ENCODE measurements around the gene GPC6.

Gene GPC6

DNA sequence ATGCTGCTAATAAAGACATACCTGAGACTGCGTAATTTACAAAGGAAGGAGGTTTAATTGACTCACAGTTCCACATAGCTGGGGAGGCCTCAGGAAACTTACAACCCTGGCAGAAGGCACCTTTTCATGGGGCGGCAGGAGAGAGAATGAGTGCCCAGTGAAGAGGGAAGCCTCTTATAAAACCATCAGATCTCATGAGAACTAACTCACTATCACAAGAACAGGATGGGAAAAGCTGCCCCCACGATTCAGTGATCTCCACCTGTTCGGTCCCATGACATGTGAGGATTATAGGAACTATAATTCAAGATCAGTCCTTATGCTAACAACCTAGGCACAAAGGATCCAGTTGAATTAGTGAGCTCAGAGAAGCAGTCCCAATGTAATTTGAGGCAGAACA lies 59.4 kb downstream of the GPC6 start:
- Histone ChIP-seq H4K5ac (ENCODE audit: low read length) (no peak overlapping the region), H3K36me3 (ENCODE audit: control insufficient read depth, insufficient read depth, low read length) (no peaks in the 10 kb centered on the region), H3K23ac (ENCODE audit: low read length) (no peak overlapping the region), H3K4me1 (ENCODE audit: control insufficient read depth, low read depth, low read length) (peaks cover 5% of the 10 kb centered on the region), H2AK5ac (ENCODE audit: low read length) (no peak overlapping the region), H3K18ac (ENCODE audit: low read length) (no peak overlapping the region), H3K4me2 (ENCODE audit: low read length) (no peak overlapping the region), H3K4me3 (ENCODE audit: low read length) (no peak overlapping the region), H3K56ac (ENCODE audit: low read length) (no peak overlapping the region), H4K8ac (ENCODE audit: low read depth, low read length) (no peak overlapping the region), H2BK5ac (ENCODE audit: low read length) (no peak overlapping the region), H3K27ac (ENCODE audit: low read depth, low read length) (no peak overlapping the region), H3K27me3 (ENCODE audit: insufficient read depth, low read length, poor library complexity) (no peaks in the 10 kb centered on the region), H2BK120ac (ENCODE audit: low read depth, low read length) (no peak overlapping the region), H2BK15ac (replicated peaks; ENCODE audit: low read depth) (no peak overlapping the region), H3K79me1 (ENCODE audit: low read length) (peaks cover 2% of the 10 kb centered on the region), H3K9ac (ENCODE audit: low read length) (no peak overlapping the region), H3K79me2 (ENCODE audit: control insufficient read depth, insufficient read depth, low read length) (peaks cover 1% of the 10 kb centered on the region), H3K4ac (ENCODE audit: low read depth, low read length) (no peak overlapping the region)
- no peak for DNase-seq
- no CpG with 5 or more reads among the region's 4 CpGs for WGBS (ENCODE audit: extremely low coverage, insufficient coverage, low lambda C conversion rate)

DNA sequence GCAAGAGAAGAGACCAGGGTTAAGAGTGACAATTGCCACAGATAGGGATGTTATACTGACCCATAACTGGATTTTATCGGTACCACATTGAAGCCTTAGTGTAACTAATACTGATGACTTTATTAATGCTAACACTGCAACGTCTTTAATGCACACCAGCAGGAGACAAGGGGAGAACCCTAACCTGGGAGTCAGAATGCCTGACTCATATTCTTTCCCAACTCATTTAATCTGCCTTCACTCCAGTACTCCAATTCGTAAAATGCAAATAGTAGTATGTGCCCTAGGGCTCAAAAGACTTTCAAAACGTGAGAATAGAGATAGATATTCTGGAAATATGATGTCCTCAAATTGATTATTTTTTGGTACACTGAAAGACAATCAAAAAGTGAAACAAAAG lies 62.4 kb downstream of the GPC6 start:
- Histone ChIP-seq H3K4me2 (ENCODE audit: low read length) (no peak overlapping the region), H3K23ac (ENCODE audit: low read length) (no peak overlapping the region), H2BK5ac (ENCODE audit: low read length) (no peak overlapping the region), H2BK15ac (replicated peaks; ENCODE audit: low read depth) (no peak overlapping the region), H3K27me3 (ENCODE audit: insufficient read depth, low read length, poor library complexity) (no peaks in the 10 kb centered on the region), H3K4me1 (ENCODE audit: control insufficient read depth, low read depth, low read length) (peaks cover 5% of the 10 kb centered on the region), H3K9ac (ENCODE audit: low read length) (no peak overlapping the region), H3K56ac (ENCODE audit: low read length) (no peak overlapping the region), H4K8ac (ENCODE audit: low read depth, low read length) (no peak overlapping the region), H3K18ac (ENCODE audit: low read length) (no peak overlapping the region), H3K4me3 (ENCODE audit: low read length) (no peak overlapping the region), H3K27ac (ENCODE audit: low read depth, low read length) (no peak overlapping the region), H3K4ac (ENCODE audit: low read depth, low read length) (no peak overlapping the region), H2AK5ac (ENCODE audit: low read length) (no peak overlapping the region), H3K79me2 (ENCODE audit: control insufficient read depth, insufficient read depth, low read length) (no peaks in the 10 kb centered on the region), H2BK120ac (ENCODE audit: low read depth, low read length) (no peak overlapping the region), H3K79me1 (ENCODE audit: low read length) (no peaks in the 10 kb centered on the region), H3K36me3 (ENCODE audit: control insufficient read depth, insufficient read depth, low read length) (no peaks in the 10 kb centered on the region), H4K5ac (ENCODE audit: low read length) (no peak overlapping the region)
- no CpG with 5 or more reads among the region's 4 CpGs for WGBS (ENCODE audit: extremely low coverage, insufficient coverage, low lambda C conversion rate)
- no peak for DNase-seq

DNA sequence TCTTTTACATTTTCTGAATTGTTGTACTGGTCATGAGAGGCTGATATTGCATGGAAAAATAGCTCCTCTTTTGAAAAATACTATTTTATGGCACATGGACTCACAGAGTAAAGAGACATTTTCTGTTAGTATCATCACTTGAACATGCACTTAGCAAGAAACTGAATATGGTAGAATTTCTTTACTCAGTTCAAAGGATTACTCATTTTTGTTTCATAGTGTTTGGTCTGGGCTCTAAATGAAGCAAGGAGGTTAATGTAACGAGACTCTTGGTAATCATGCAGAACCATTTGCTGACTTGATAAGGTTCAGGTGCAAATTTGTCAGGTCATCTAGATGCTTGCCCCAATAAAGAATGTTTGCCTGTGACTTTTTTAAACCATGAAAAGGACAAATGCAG lies 63.2 kb downstream of the GPC6 start:
- peaks cover 5% of the 10 kb centered on the region for H3K4me1 ChIP-seq (ENCODE audit: control insufficient read depth, low read depth, low read length)
- WGBS (ENCODE audit: extremely low coverage, insufficient coverage, low lambda C conversion rate), result no CpG with 5 or more reads among the region's 1 CpG
- H3K36me3 ChIP-seq (ENCODE audit: control insufficient read depth, insufficient read depth, low read length), result no peaks in the 10 kb centered on the region
- no peak overlapping the region for H3K18ac ChIP-seq (ENCODE audit: low read length)
- H3K4ac ChIP-seq (ENCODE audit: low read depth, low read length), result no peak overlapping the region
- no peak overlapping the region for H3K23ac ChIP-seq (ENCODE audit: low read length)
- no peak overlapping the region for H2BK120ac ChIP-seq (ENCODE audit: low read depth, low read length)
- no peaks in the 10 kb centered on the region for H3K27me3 ChIP-seq (ENCODE audit: insufficient read depth, low read length, poor library complexity)
- H3K4me2 ChIP-seq (ENCODE audit: low read length), result no peak overlapping the region
- no peak overlapping the region for H3K27ac ChIP-seq (ENCODE audit: low read depth, low read length)
- no peak overlapping the region for H2AK5ac ChIP-seq (ENCODE audit: low read length)
- H4K5ac ChIP-seq (ENCODE audit: low read length), result no peak overlapping the region
- no peak overlapping the region for H3K56ac ChIP-seq (ENCODE audit: low read length)
- no peak for DNase-seq
- no peak overlapping the region for H3K4me3 ChIP-seq (ENCODE audit: low read length)
- peaks cover 3% of the 10 kb centered on the region for H3K79me2 ChIP-seq (ENCODE audit: control insufficient read depth, insufficient read depth, low read length)
- H4K8ac ChIP-seq (ENCODE audit: low read depth, low read length), result no peak overlapping the region
- H3K79me1 ChIP-seq (ENCODE audit: low read length), result no peaks in the 10 kb centered on the region
- no peak overlapping the region for H3K9ac ChIP-seq (ENCODE audit: low read length)
- no peak overlapping the region for H2BK15ac ChIP-seq (replicated peaks; ENCODE audit: low read depth)
- H2BK5ac ChIP-seq (ENCODE audit: low read length), result no peak overlapping the region

DNA sequence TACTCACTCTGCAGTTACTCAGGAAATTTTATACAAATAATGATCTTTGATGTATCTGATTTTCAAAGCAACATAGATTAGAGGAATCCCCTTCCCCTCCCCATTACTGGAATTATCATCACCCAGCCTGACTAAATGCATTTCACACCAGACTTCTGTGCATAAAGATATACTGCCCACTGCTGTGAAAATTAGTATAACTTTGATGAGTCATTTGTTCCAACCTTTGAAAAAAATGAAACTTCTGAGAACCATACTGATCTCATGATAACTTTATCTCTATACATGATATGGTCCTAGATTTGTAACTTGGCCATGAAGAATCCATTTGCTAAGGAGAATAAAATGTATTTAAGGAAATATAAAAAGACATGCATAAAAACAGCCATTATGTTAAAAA lies 63.9 kb downstream of the GPC6 start:
- Histone ChIP-seq H2BK15ac (replicated peaks; ENCODE audit: low read depth) (no peak overlapping the region), H3K36me3 (ENCODE audit: control insufficient read depth, insufficient read depth, low read length) (no peaks in the 10 kb centered on the region), H3K4me3 (ENCODE audit: low read length) (no peak overlapping the region), H3K23ac (ENCODE audit: low read length) (no peak overlapping the region), H2AK5ac (ENCODE audit: low read length) (no peak overlapping the region), H3K4me2 (ENCODE audit: low read length) (no peak overlapping the region), H3K79me2 (ENCODE audit: control insufficient read depth, insufficient read depth, low read length) (peaks cover 3% of the 10 kb centered on the region), H3K27ac (ENCODE audit: low read depth, low read length) (no peak overlapping the region), H3K56ac (ENCODE audit: low read length) (no peak overlapping the region), H3K9ac (ENCODE audit: low read length) (no peak overlapping the region), H2BK120ac (ENCODE audit: low read depth, low read length) (no peak overlapping the region), H3K4me1 (ENCODE audit: control insufficient read depth, low read depth, low read length) (peaks cover 5% of the 10 kb centered on the region), H4K8ac (ENCODE audit: low read depth, low read length) (no peak overlapping the region), H3K27me3 (ENCODE audit: insufficient read depth, low read length, poor library complexity) (no peaks in the 10 kb centered on the region), H3K79me1 (ENCODE audit: low read length) (no peaks in the 10 kb centered on the region), H3K4ac (ENCODE audit: low read depth, low read length) (no peak overlapping the region), H2BK5ac (ENCODE audit: low read length) (no peak overlapping the region), H3K18ac (ENCODE audit: low read length) (no peak overlapping the region), H4K5ac (ENCODE audit: low read length) (no peak overlapping the region)
- DNase-seq, result no peak

DNA sequence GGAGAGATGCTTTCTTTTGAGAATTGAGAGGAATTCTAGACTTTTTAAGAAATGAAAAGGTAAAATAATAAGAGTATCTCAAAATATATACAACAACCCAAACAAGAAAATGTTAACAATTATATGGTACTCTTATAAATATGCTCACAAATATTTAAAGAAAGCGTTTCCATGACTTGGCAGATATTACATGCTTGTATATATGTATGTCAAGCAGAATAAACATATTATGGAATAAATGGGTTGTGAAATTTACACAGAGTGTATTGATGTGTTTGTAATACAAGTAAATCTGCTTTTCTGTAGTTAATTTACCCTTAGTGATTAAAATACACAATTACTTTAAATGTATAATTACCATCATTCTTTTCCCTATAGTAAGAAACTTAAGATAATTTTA lies 65.8 kb downstream of the GPC6 start:
- WGBS (ENCODE audit: extremely low coverage, insufficient coverage, low lambda C conversion rate), result no CpG with 5 or more reads among the region's 1 CpG
- peaks cover 12% of the 10 kb centered on the region for H3K79me2 ChIP-seq (ENCODE audit: control insufficient read depth, insufficient read depth, low read length)
- no peak overlapping the region for H2AK5ac ChIP-seq (ENCODE audit: low read length)
- H2BK5ac ChIP-seq (ENCODE audit: low read length), result no peak overlapping the region
- H3K4ac ChIP-seq (ENCODE audit: low read depth, low read length), result no peak overlapping the region
- H3K4me1 ChIP-seq (ENCODE audit: control insufficient read depth, low read depth, low read length), result peaks cover 7% of the 10 kb centered on the region
- DNase-seq, result no peak
- H3K18ac ChIP-seq (ENCODE audit: low read length), result no peak overlapping the region
- H3K79me1 ChIP-seq (ENCODE audit: low read length), result peaks cover 8% of the 10 kb centered on the region
- no peak overlapping the region for H3K27ac ChIP-seq (ENCODE audit: low read depth, low read length)
- no peak overlapping the region for H3K9ac ChIP-seq (ENCODE audit: low read length)
- H3K4me3 ChIP-seq (ENCODE audit: low read length), result no peak overlapping the region
- H3K36me3 ChIP-seq (ENCODE audit: control insufficient read depth, insufficient read depth, low read length), result no peaks in the 10 kb centered on the region
- H4K8ac ChIP-seq (ENCODE audit: low read depth, low read length), result no peak overlapping the region
- no peak overlapping the region for H2BK120ac ChIP-seq (ENCODE audit: low read depth, low read length)
- H3K27me3 ChIP-seq (ENCODE audit: insufficient read depth, low read length, poor library complexity), result no peaks in the 10 kb centered on the region
- no peak overlapping the region for H3K23ac ChIP-seq (ENCODE audit: low read length)
- H3K56ac ChIP-seq (ENCODE audit: low read length), result no peak overlapping the region
- no peak overlapping the region for H4K5ac ChIP-seq (ENCODE audit: low read length)
- H3K4me2 ChIP-seq (ENCODE audit: low read length), result no peak overlapping the region
- H2BK15ac ChIP-seq (replicated peaks; ENCODE audit: low read depth), result no peak overlapping the region

DNA sequence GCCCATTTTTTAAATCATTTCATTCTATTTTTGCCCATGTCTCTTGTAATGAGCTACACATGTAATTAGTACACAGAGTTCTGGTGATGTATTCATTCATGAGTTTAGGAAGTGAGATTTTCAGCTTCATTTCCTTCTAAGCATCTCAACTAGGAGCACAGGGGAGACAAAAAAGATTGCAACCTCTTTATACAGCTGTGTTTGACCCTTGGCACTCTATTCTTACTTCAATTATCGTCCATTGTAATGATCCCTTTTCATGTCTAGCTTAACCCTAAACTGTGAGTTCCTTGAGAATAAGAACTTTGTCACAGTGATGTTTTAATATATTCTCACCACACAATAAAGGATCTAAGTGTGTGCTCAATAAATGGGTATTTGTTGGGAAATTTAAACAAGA lies 67.1 kb downstream of the GPC6 start:
- no CpG with 5 or more reads among the region's 1 CpG for WGBS (ENCODE audit: extremely low coverage, insufficient coverage, low lambda C conversion rate)
- Histone ChIP-seq H2BK120ac (ENCODE audit: low read depth, low read length) (no peak overlapping the region), H3K79me2 (ENCODE audit: control insufficient read depth, insufficient read depth, low read length) (peaks cover 16% of the 10 kb centered on the region), H3K79me1 (ENCODE audit: low read length) (peaks cover 14% of the 10 kb centered on the region), H3K18ac (ENCODE audit: low read length) (no peak overlapping the region), H3K23ac (ENCODE audit: low read length) (no peak overlapping the region), H3K4me3 (ENCODE audit: low read length) (no peak overlapping the region), H3K27me3 (ENCODE audit: insufficient read depth, low read length, poor library complexity) (no peaks in the 10 kb centered on the region), H2BK15ac (replicated peaks; ENCODE audit: low read depth) (no peak overlapping the region), H3K4me2 (ENCODE audit: low read length) (no peak overlapping the region), H3K4me1 (ENCODE audit: control insufficient read depth, low read depth, low read length) (peaks cover 6% of the 10 kb centered on the region), H4K5ac (ENCODE audit: low read length) (no peak overlapping the region), H3K27ac (ENCODE audit: low read depth, low read length) (no peak overlapping the region), H3K56ac (ENCODE audit: low read length) (no peak overlapping the region), H4K8ac (ENCODE audit: low read depth, low read length) (no peak overlapping the region), H3K9ac (ENCODE audit: low read length) (no peak overlapping the region), H2AK5ac (ENCODE audit: low read length) (no peak overlapping the region), H3K4ac (ENCODE audit: low read depth, low read length) (no peak overlapping the region), H3K36me3 (ENCODE audit: control insufficient read depth, insufficient read depth, low read length) (no peaks in the 10 kb centered on the region), H2BK5ac (ENCODE audit: low read length) (no peak overlapping the region)
- no peak for DNase-seq

Measured in mesendoderm (in vitro differentiated cells).